K562 (cell line): ENCODE measurements around the gene CELA1. TPM values are rescaled to one million over a fixed set of nuclear protein-coding genes. Genes with fewer than 3 reads are reported as not detected.

Experiments used
- ARID3B ChIP-seq: fragments of 250-450 bp; sonication (Bioruptor Pico); IDR thresholded peaks from 2 replicates; pipeline ENCODE4 v1.4.0; 2020; ENCODE audit warnings: borderline replicate concordance
- C11orf30 ChIP-seq: fragments of 450-650 bp; IDR thresholded peaks from 2 replicates; pipeline ENCODE4 v1.6.1; 2016; ENCODE audit warnings: low read depth, mild to moderate bottlenecking
- E2F8 ChIP-seq: fragments of 450-650 bp; IDR thresholded peaks from 2 replicates; pipeline ENCODE4 v1.7.1; 2018; ENCODE audit warnings: mild to moderate bottlenecking, low read depth; ENCODE audit not compliant: partially characterized antibody
- ESRRA ChIP-seq: fragments of 450-650 bp; IDR thresholded peaks from 2 replicates; pipeline ENCODE4 v1.6.1; 2014; ENCODE audit warnings: low read depth, mild to moderate bottlenecking, moderate library complexity, borderline replicate concordance
- ETV1 ChIP-seq: fragments of 450-650 bp; conservative IDR thresholded peaks from 2 replicates; pipeline ENCODE4 v1.6.1; 2016; ENCODE audit warnings: missing genetic modification characterization, control low read depth, low read depth, missing compliant biosample characterization
- PHB2 ChIP-seq: fragments of 450-650 bp; IDR thresholded peaks from 2 replicates; pipeline ENCODE4 v1.6.1; 2017; ENCODE audit warnings: low read depth
- POLR3G ChIP-seq: IDR thresholded peaks from 2 replicates; pipeline ENCODE4 v1.6.1; 2011; ENCODE audit not compliant: insufficient read length, insufficient replicate concordance; ENCODE audit errors: extremely low read depth
- SIN3B ChIP-seq: fragments of 450-650 bp; IDR thresholded peaks from 2 replicates; pipeline ENCODE4 v1.6.1; 2017; ENCODE audit warnings: low read depth, mild to moderate bottlenecking, moderate library complexity
- SMAD3 ChIP-seq: fragments of 450-650 bp; formaldehyde crosslinking; conservative IDR thresholded peaks from 2 replicates; pipeline ENCODE4 v1.4.0; 2020; ENCODE audit warnings: mild to moderate bottlenecking
- VEZF1 ChIP-seq: fragments of 200-800 bp; sonication (Bioruptor generic); IDR thresholded peaks from 2 replicates; pipeline ENCODE4 v1.6.1; 2017; ENCODE audit warnings: missing genetic modification characterization, missing compliant biosample characterization
- ZBTB11 ChIP-seq, 3 experiments: fragments of 200-800 bp in 1 of 3; fragments of 250-450 bp in 1 of 3; fragments of 450-650 bp in 1 of 3; sonication (Bioruptor Pico) in 1 of 3; sonication (Bioruptor generic) in 1 of 3; formaldehyde crosslinking in 1 of 3; IDR thresholded peaks; 2 replicates each; pipeline versions ENCODE4 v1.6.1 to v1.8.0; 2016 to 2022; ENCODE audit warnings: mild to moderate bottlenecking in 2 of 3, missing genetic modification characterization in 2 of 3, missing compliant biosample characterization in 1 of 3, moderate library complexity in 1 of 3
- ZFP36 ChIP-seq: fragments of 150-350 bp; IDR thresholded peaks from 2 replicates; pipeline ENCODE4 v1.6.1; 2018; ENCODE audit warnings: low read length, low read depth; ENCODE audit not compliant: partially characterized antibody
- ZHX1 ChIP-seq: fragments of 150-350 bp; conservative IDR thresholded peaks from 2 replicates; pipeline ENCODE4 v1.6.1; 2014; ENCODE audit warnings: low read length
- polyA plus RNA-seq, 8 experiments: library from polyadenylated mRNA; depleted of rRNA in 4 of 8; stranded (reverse) in 5 of 8; unstranded in 3 of 8; fragments of >200 nt; fragmentation: Nextera tagmentation in 2 of 8; fragmentation: Illumina TruSeq in 1 of 8; extraction: Ambion mirVana in 2 of 8; extraction: Trizol in 1 of 8; gene quantifications; 2 replicates each; pipeline versions ENCODE4 v1.2.1 to v1.2.3, GENCODE V29; 2011 to 2014; ENCODE audit warnings: inconsistent platforms in 1 of 8, missing spikeins in 1 of 8
- total RNA-seq, 7 experiments: library from RNA; depleted of rRNA in 6 of 7; stranded (reverse); fragments of >200 nt in 6 of 7; fragmentation: Illumina TruSeq in 2 of 7; extraction: Trizol in 2 of 7; gene quantifications; 2 replicates each; pipeline versions ENCODE4 v1.2.1 to v1.2.3, GENCODE V29; 2011 to 2021; ENCODE audit warnings: low replicate concordance in 1 of 7

Gene CELA1
- total and polyA plus RNA-seq, 9 of the 15 experiments (the other 6 are each of a cell fraction or from before 2014, with no cell fraction given) = 0.06 to 0.27 (median 0.22) TPM; not detected in 6

- no peak for TF ChIP-seq ARID3B (CRISPR knock-in tag)
- no peak for TF ChIP-seq ZHX1
- TF ChIP-seq ZBTB11 (CRISPR knock-in tag; IDR thresholded peaks at IDR 0.05) = peak in 1 of 3 experiments; percentile 62; a peak in 2 of 6 replicates
- TF ChIP-seq SIN3B = no peak
- no peak for TF ChIP-seq SMAD3
- TF ChIP-seq POLR3G = no peak
- TF ChIP-seq PHB2 = peak; percentile 26; the same call in 1 of the 2 replicates
- TF ChIP-seq VEZF1 (CRISPR knock-in tag) = peak; percentile 9; the same call in 1 of the 2 replicates
- peak; percentile 52 for TF ChIP-seq E2F8
- peak; percentile 89 for TF ChIP-seq ETV1 (tag)
- TF ChIP-seq ESRRA = peak; percentile 81; the same call in 1 of the 2 replicates
- no peak for TF ChIP-seq ZFP36
- peak; percentile 98 for TF ChIP-seq C11orf30
Observed at GRCh38 chr12:51326698-51327439, 19.6 kb downstream of the CELA1 start (continued).
